GM19463 (cell line): Measurements from ENCODE around the gene KDM6B.
"Not testable (repeated sequence)": the region's sequence is repeated elsewhere in the genome, so short reads cannot be mapped to it uniquely, and the experiment has no call there.

Source experiments
- ATAC-seq: cut with Tn5 transposase; IDR thresholded peaks from one replicate; pipeline ENCODE4 v1.9.1; 2021; ENCODE audit warnings: mild to moderate bottlenecking, moderate library complexity; ENCODE audit not compliant: unreplicated experiment

Gene KDM6B

GRCh38 chr17:7852262-7852670 lies 18.2 kb downstream of the KDM6B start:
- no peak for ATAC-seq

GRCh38 chr17:7852919-7853690 lies 19.1 kb downstream of the KDM6B start:
- ATAC-seq = no peak

- ATAC-seq = no peak
Measured at GRCh38 chr17:7853691-7854038, 19.6 kb downstream of the KDM6B start.

- no peak for ATAC-seq
Measured at GRCh38 chr17:7854078-7854777, 20.2 kb downstream of the KDM6B start.

- no peak for ATAC-seq
Measured at GRCh38 chr17:7854851-7855659, 21.0 kb downstream of the KDM6B start, which contains the start of gene TMEM88. Gene TMEM88 (plus strand): TSS chr17:7855066. CDS start chr17:7855075, 9 bp downstream.

DNA sequence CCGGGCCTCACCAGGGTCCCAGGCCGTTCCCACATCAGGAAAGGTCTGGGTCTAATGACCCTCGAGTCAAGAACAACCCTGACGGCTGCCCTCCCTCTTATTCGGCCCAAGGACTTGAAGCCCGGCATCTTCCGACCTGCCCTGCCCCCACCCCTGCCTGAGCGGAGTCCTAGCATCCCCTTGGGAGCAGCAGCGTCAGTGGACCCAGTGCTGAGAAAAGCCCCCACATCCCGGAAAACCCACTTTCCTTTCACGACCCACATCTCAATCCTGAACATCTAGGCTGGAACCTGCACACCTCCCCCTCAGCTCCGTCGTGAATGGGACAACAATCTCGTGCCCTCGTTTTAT lies 21.6 kb downstream of the KDM6B start:
- no peak for ATAC-seq

GRCh38 chr17:7856011-7856810 lies 22.2 kb downstream of the KDM6B start:
- no peak for ATAC-seq

- ATAC-seq = peak; percentile 81
Measured at GRCh38 chr17:7856811-7857712, 23.0 kb downstream of the KDM6B start, which contains the start of gene NAA38. Gene NAA38 (minus strand): TSS chr17:7857559. CDS start chr17:7857463, 96 bp downstream.

DNA sequence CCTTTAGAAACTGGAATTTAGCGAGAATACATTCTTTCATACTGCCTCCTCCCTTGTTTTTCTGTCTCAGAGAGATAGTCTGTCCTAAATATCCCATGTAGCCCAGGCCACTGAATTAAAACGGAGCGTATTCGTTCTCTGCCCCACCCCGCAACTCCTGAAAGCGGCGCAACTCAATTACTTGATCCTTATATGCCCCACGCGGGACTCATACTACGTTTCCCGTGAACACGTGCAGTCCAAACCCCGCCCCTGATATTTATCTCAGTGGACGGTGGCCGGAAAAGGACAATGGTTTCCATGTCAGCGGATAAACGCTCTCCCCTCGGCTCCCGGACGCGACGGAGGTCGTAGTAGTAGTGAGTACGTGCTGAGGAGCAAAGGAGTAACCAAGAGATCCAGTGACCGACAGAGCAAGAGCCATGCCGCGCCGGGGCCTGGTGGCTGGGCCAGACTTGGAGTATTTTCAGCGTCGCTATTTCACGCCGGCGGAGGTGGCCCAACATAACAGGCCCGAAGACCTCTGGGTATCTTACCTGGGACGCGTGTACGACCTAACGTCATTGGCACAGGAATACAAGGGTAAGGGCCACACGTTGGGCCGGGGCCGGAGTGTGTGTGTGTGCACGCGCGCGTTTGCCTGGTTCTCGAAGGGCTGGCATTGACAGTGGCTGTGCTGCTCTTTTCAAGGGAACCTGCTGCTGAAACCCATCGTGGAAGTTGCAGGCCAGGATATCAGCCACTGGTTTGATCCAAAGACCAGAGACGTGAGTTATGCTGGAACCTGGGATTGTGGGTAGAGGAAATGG lies 23.9 kb downstream of the KDM6B start, which contains the start of gene CYB5D1:
Gene CYB5D1, plus strand, starts transcription at position 291 of the 809 bp plus-strand sequence. Its CDS starts 132 bp downstream, at position 423.
- ATAC-seq = peak; percentile 35

GRCh38 chr17:7858522-7858810 lies 24.4 kb downstream of the KDM6B start:
- no peak for ATAC-seq

GRCh38 chr17:7859028-7859427 lies 25.0 kb downstream of the KDM6B start:
- ATAC-seq = no peak

DNA sequence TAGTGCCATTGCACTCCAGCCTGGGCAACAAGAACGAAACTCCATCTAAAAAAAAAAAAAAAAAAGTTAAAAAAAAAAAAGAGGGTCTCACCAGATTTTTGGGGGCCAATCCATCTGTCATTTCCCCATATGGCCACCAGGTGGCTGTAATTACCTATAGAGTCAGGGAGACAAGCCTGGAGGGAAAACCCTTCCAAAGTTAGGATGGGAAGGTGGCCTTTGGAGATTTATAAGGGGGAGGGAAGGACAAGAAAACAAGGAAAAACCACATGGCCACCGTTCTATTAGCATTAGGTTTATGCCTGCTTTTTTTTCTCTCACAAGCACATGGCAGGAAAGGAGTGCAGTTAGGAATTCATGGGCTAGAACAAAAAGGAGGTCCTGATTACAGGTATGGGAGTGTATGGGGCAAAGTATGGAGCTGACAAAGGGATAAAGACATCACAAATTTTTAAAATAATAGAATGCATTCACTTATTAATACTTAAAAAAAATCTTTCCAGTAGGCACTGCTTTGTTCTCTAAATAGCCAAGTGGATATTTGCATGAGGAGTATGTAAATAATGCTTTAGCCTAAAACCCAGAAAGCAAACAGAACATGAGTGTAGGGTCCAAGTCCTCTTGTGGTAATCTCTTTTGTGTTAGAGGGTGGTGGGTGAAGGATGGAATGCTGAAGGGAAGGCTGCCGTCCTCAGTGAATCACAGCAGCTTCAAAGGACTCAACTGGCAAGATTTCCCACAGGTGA lies 28.8 kb downstream of the KDM6B start:
- ATAC-seq = no peak

DNA sequence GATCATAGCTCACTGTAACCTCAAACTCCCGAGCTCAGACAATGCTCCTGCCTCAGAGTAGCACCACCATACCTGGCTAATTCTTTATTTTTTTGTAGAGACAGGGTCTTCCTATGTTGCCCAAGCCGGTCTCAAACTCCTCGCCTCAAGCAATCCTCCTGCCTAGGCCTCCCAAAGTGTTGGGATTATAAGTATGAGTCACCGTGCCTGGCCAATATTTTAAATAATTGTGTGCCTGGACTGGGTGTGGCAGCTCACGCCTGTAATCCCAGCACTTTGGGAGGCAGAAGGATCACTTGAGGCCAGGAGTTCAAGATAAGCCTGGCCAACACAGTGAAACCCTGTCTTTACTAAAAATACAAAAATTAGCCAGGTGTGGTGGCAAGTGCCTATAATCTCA lies 30.4 kb downstream of the KDM6B start:
- ATAC-seq = not testable (repeated sequence)

DNA sequence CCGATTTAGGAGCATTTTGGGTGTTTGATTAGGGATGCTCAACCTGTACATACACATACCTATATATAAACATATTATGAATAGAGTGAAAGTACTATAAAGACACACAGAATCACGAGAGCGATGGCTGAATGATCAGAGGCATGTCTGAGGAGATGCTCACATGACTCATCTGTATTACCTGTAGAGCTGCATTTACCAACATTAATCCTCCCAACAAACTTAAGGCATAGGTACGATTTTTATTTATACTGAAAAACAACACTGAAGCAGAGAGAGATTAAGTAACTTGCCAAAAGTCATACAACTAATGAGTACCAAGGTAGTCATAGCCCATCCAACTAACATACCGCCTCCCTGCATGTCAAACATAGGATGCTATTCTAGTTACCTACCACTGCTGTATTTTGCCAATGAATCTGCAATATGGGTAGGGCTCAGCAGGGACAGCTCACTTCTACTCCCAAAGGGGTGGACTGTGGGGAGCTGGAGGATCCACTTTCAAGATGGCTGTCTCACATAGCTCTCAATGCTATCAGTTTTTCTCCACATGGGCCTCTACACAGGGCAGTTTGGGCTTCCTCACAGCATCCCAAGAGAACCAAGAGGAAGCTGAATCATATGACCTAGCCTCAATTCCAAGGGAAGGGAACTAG lies 31.1 kb downstream of the KDM6B start:
- ATAC-seq = no peak

DNA sequence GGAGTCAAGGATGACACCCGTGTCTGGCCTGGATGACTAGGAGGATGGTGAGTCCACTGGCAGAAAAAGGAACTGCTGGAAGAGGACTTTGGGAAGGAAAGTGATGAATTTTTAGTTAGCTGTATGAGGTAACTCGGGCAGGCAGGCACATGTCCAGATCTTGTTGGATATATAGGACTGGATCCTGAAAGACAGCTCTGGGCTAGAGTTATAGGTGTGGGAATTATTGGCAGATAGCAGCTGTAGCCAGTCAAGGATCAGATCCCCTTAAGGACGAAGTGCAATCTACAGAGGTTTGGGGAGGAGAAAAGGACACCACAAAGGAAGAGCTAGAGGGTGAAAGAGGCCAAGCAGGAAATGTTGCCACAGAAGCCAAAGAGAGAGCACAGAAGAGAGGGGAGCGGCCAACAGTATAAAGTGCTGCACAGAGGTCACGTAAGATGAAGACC lies 33.9 kb downstream of the KDM6B start:
- ATAC-seq = no peak

DNA sequence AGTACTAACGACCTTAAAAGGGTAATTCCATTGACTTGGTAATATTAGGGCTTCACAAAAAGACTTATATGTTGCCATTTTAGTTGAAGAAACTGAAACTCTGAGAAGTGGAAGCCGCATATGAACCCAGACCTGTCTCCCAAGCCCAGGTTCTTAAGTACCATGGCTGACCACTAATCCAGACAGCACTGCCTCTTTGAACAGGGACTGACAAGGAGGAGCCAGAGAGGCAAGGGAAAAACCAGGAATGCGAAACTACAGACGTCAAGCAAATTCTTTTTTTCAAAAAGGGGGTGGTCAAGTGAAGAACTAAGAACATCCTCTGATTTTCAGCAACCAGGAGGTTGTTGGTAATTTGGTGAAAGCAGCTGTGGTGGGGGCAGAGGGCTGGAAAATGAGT lies 39.0 kb downstream of the KDM6B start:
- ATAC-seq = no peak

DNA sequence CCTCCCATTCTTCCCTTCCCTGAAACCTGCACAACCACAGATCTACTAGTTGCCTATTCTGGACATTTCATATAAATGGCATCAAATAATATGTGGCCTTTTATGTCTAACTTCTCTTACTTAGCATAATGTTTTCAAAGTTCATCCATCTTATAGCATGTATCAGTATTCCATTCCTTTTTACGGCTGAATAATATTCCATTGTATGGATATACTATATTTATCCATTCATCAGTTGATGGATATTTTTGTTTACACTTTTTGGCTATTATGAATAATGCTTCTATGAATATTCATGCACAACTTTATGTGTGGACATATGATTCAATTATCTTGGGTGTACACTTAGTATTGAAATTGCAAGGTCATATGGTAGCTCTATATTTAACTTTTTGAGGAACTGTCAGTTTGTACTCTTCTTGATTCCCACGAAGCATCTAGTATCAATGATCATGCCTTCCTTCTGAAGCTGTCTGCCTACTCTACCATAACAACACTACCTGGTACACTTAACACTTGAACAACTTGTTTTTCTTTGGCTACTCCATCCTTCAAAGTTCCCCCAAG lies 41.9 kb downstream of the KDM6B start:
- no peak for ATAC-seq
